ENCODE results near the gene RNF40. TPM values are rescaled to one million over a fixed set of nuclear protein-coding genes. Genes with fewer than 3 reads are reported as not detected.
"Not testable (repeated sequence)": the region's sequence is repeated elsewhere in the genome, so short reads cannot be mapped to it uniquely, and the experiment has no call there.

The RNF40 gene
- total RNA-seq, 1 donor, result 73.5 TPM

- DNase-seq (ENCODE audit: low read depth), result no peak
- TF ChIP-seq CTCF (IDR thresholded peaks at IDR 0.05; ENCODE audit: insufficient read depth, low read length), result no peak
These were observed 58.9 kb downstream of the RNF40 start for GRCh38 chr16:30820952-30821421.

GRCh38 chr16:30821441-30821840, 59.3 kb downstream of the RNF40 start:
- not testable (repeated sequence) for H3K4me3 ChIP-seq (ENCODE audit: low read depth, low read length); DNase-seq (ENCODE audit: low read depth)

More at GRCh38 chr16:30820952-30821421, 58.9 kb downstream of the RNF40 start:
- no peak overlapping the region for H3K4me3 ChIP-seq (ENCODE audit: low read depth, low read length)

- DNase-seq (ENCODE audit: low read depth), result no peak
- TF ChIP-seq CTCF (IDR thresholded peaks at IDR 0.05; ENCODE audit: insufficient read depth, low read length), result no peak
- H3K4me3 ChIP-seq (ENCODE audit: low read depth, low read length), result no peak overlapping the region
These were observed 59.8 kb downstream of the RNF40 start for GRCh38 chr16:30821891-30822290.

Small RNA genes within 50 kb of the gene (small RNA-seq; reads per million reads assigned to genes)
- not detected for gene RF00017

Other genes starting within 250 kb of the RNF40 start
- 20.9 and 21.6 TPM in 2 replicates for gene ZNF768, start 235.8 kb upstream of the RNF40 start, total RNA-seq (ENCODE audit: low replicate concordance)
- gene ZNF747, start 227.5 kb upstream of the RNF40 start, total RNA-seq (ENCODE audit: low replicate concordance), result 14.0 and 16.0 TPM in 2 replicates
- gene ZNF764, start 203.9 kb upstream of the RNF40 start, total RNA-seq (ENCODE audit: low replicate concordance), result 5.3 and 11.2 TPM in 2 replicates
- 6.7 and 57.4 TPM in 2 replicates for gene ZNF688, start 190.6 kb upstream of the RNF40 start, total RNA-seq (ENCODE audit: low replicate concordance)
- gene ZNF785, start 176.6 kb upstream of the RNF40 start, total RNA-seq (ENCODE audit: low replicate concordance), result 8.1 and 8.3 TPM in 2 replicates
- gene ZNF689, start 151.9 kb upstream of the RNF40 start, total RNA-seq (ENCODE audit: low replicate concordance), result 7.0 and 8.1 TPM in 2 replicates
- gene PRR14, start 111.4 kb upstream of the RNF40 start, total RNA-seq (ENCODE audit: low replicate concordance), result 8.8 and 14.5 TPM in 2 replicates
- gene FBRS, start 103.9 kb upstream of the RNF40 start, total RNA-seq (ENCODE audit: low replicate concordance), result 18.3 and 28.4 TPM in 2 replicates
- gene SRCAP, start 63.2 kb upstream of the RNF40 start, total RNA-seq (ENCODE audit: low replicate concordance), result 10.8 and 21.9 TPM in 2 replicates
- 20.8 and 24.0 TPM in 2 replicates for gene PHKG2, start 13.9 kb upstream of the RNF40 start, total RNA-seq (ENCODE audit: low replicate concordance)
- gene CFAP119, start 260 bp upstream of the RNF40 start, total RNA-seq (ENCODE audit: low replicate concordance), result 0.49 and 2.7 TPM in 2 replicates
- 10.6 and 15.0 TPM in 2 replicates for gene ZNF629, start 24.9 kb downstream of the RNF40 start, total RNA-seq (ENCODE audit: low replicate concordance)
- gene BCL7C, start 131.8 kb downstream of the RNF40 start, total RNA-seq (ENCODE audit: low replicate concordance), result 22.3 and 45.5 TPM in 2 replicates
- gene CTF1, start 134.3 kb downstream of the RNF40 start, total RNA-seq (ENCODE audit: low replicate concordance), result 2.5 and 3.2 TPM in 2 replicates
- gene FBXL19, start 161.2 kb downstream of the RNF40 start, total RNA-seq (ENCODE audit: low replicate concordance), result 9.8 and 16.6 TPM in 2 replicates
- gene ORAI3, start 186.7 kb downstream of the RNF40 start, total RNA-seq (ENCODE audit: low replicate concordance), result 33.0 and 35.6 TPM in 2 replicates
- gene SETD1A, start 195.4 kb downstream of the RNF40 start, total RNA-seq (ENCODE audit: low replicate concordance), result 1.6 and 5.3 TPM in 2 replicates
- gene HSD3B7, start 222.9 kb downstream of the RNF40 start, total RNA-seq (ENCODE audit: low replicate concordance), result 15.5 and 60.9 TPM in 2 replicates
- 2.1 and 2.3 TPM in 2 replicates for gene STX1B, start 248.3 kb downstream of the RNF40 start, total RNA-seq (ENCODE audit: low replicate concordance)

Measured in fibroblast of the aortic adventitia (primary cell).